OCI-M2 (cell line): ENCODE measurements around the gene SLC1A5.
"Not testable (repeated sequence)": the region's sequence is repeated elsewhere in the genome, so short reads cannot be mapped to it uniquely, and the experiment has no call there.

Source experiments
- DNase-seq: peaks from one replicate; lab custom pipeline; 2025; ENCODE audit not compliant: unreplicated experiment; lab: John Stamatoyannopoulos, UW

Gene SLC1A5

DNA sequence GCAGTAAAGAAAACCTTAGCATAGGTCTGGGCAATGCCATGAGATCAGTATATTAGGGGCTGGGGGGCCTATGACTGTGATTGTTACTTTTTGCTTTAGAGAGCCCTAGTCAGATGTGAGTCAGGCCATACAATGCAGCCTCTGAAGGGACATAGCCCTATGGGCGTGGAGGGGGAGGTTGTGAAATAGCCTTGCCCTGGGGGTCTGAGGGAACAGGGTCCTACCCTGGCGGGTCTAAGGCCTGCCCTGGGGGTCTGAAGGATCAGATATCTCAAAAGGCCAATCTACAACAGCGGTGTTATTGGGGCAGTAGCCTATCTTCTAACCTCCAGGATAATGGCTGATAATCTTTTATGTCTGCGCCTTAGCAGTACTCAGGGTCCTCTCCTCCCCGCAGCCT, 13.8 kb upstream of the SLC1A5 start:
- DNase-seq: no peak

DNA sequence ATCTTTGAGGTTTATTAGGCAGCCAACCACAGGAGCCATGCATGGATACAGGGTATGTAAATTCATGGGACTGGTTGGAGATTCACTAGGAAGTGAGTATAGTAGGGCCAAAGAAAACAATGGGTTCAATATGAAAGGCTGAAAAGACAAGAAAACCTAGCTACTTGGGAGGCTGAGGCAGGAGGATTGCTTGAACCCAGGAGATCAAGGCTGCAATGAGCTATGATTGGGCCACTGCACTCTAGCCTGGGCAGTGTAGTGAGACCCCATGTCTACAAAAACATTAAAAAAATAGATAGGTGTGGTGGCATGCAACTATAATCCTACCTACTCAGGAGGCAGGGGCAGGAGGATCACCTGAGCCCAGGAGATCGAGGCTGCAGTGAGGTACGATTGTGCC, 10.3 kb upstream of the SLC1A5 start:
- no peak for DNase-seq

GRCh38 chr19:46797881-46798280, 9.5 kb upstream of the SLC1A5 start:
- DNase-seq: no peak

DNA sequence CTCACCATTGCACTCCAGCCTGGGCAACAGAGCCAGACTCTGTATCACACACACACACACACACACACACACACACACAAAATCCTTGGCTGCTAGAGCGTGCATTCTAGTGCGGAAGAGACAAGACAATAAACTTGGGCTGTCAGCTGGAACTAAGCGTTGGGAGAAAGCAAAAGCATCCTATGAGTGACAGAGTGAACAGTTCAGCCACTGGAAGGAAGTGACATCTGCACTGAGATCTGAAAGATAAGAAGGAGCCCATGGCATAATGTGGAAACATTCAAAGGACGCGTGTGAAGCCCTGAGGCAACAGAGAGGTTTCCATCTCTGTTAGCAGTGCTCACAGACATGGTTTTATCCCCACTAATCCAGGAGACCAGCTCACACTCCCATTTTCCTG, 3.5 kb upstream of the SLC1A5 start:
- DNase-seq: no peak

DNA sequence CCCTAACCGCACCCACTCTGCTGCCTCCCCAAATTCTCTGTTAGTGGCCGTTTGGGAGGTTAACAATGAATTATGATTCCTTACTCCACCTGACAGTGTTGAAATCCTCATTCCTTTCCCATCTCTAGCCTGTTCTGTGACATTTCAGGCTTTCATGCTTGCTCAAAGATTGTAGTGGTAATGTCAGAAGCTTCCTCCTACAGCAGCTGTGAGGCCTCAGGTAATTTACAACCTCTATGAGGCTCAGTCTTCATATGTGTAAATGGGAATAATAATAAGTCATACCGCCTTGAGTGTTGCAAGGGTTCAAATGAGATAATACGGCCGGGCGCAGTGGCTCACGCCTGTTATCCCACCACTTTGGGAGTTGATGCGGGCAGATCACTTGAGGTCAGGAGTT, 977 bp upstream of the SLC1A5 start:
- DNase-seq: no peak

- no peak for DNase-seq
Observed at GRCh38 chr19:46788968-46789338, 559 bp upstream of the SLC1A5 start.

- DNase-seq: no peak
Observed at GRCh38 chr19:46787331-46788261, 798 bp downstream of the SLC1A5 start.

DNA sequence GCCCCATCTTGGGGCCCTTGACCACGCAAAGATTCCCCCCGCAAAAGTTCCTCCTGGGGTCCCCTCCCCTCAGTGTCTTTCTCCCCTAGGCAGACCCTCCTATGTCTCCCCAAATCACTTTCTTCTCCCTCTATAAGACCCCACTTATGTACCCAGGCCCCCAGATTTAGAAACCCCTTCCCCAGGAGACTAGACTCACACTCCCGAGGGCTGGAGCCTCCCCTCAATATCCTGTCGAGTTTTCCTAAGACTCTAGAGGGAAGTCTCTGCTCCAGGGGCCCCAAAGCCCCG, 1.4 kb downstream of the SLC1A5 start:
- DNase-seq: no peak

- peak; percentile 64 for DNase-seq
Observed at GRCh38 chr19:46786236-46787039, 2.0 kb downstream of the SLC1A5 start.

DNA sequence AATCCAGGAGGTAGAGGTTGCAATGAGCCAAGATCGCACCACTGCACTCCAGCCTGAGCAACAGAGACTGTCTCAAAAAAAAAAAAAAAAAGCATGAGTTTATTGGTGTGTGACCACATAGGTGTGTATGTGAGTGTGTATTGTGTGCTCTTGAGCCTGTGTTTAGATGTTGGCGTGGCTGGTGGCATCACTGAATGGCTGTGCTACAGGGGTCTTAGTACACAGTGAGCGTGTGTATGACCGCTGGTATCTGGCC, 2.5 kb downstream of the SLC1A5 start:
- DNase-seq: no peak

GRCh38 chr19:46785054-46785979, 3.1 kb downstream of the SLC1A5 start:
- DNase-seq: no peak

GRCh38 chr19:46784262-46785053, 3.9 kb downstream of the SLC1A5 start:
- DNase-seq: peak; percentile 53

- no peak for DNase-seq
Observed at GRCh38 chr19:46783670-46784069, 4.7 kb downstream of the SLC1A5 start.

DNA sequence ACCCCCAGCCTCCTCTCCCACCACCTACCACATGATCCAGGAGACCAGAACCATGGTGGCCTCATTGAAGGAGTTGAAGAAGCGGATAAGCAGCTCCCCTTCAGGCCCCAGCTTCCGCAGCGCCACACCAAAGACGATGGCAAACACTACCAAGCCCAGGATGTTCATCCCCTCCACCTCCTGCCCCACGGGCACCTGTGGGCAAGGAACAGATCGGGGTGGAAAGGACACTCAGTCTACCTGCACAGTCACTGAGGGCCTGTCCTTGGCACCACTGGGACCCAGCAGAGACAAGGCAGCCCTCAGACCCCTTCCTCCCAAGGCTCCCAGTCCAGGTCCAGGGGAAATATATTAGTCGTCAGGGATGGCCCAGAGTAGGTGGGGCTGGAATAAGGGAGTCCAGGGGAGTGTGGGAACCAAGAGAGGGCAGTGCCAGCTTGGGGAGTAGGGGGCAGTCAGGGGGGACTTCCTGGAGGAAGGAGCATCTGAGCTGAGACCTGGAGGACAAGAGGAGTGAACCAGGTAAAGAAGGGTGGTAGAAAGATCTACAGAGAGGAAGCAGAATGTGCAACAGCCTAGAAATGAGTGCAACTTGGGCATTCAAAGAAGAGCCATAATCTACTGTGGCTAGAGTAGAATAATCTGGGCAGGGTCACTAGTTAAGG, 5.9 kb downstream of the SLC1A5 start:
- DNase-seq: no peak

GRCh38 chr19:46777956-46778645, 10.3 kb downstream of the SLC1A5 start:
- not testable (repeated sequence) for DNase-seq

GRCh38 chr19:46776927-46777911, 11.2 kb downstream of the SLC1A5 start:
- no peak for DNase-seq

- no peak for DNase-seq
Observed at GRCh38 chr19:46775642-46776258, 12.6 kb downstream of the SLC1A5 start.

GRCh38 chr19:46773018-46773399, 15.4 kb downstream of the SLC1A5 start:
- DNase-seq: no peak
